Posterior vena cava (tissue), 2 donors: ENCODE results near the gene MED15. TPM values are rescaled to one million over a fixed set of nuclear protein-coding genes. Genes with fewer than 3 reads are reported as not detected.
"Not testable (repeated sequence)": the region's sequence is repeated elsewhere in the genome, so short reads cannot be mapped to it uniquely, and the experiment has no call there.

Experiments
- DNase-seq: peaks from one replicate; pipeline ENCODE4 v3.0.0-alpha.2; 2020; ENCODE audit warnings: low spot score
- intact Hi-C, 2 donors: fragments of 100-400 bp; cut with DNase I; formaldehyde crosslinking; loops; one replicate each; pipeline versions ENCODE4 v1.14.1 to v1.14.2; 2022 to 2023
- total RNA-seq, 2 donors: library from RNA; stranded (reverse); fragmentation: NEBNext Ultra II Directional; extraction: Animal tissue kit (Norgen Biotek cat#: 25700); gene quantifications; one replicate each; pipeline ENCODE4 v1.2.1, GENCODE V29; 2021
- donor health status: DM: yes; HTN: yes; CAD: no.
- donor health status: DM: yes; HTN: yes; CAD: no.

MED15 gene
- total RNA-seq, 2 donors from 2014 or later: 75.9 to 80.5 TPM

GRCh38 chr22:20584872-20585638 lies 77.6 kb downstream of the MED15 start:
- intact Hi-C loops: no loop called here
- no peak for DNase-seq

- intact Hi-C loops: no loop called here
- no peak for DNase-seq
Measured at GRCh38 chr22:20585639-20586402, 78.4 kb downstream of the MED15 start.

- no peak for DNase-seq
- intact Hi-C loops: no loop called here
Measured at GRCh38 chr22:20586403-20586745, 79.0 kb downstream of the MED15 start.

- intact Hi-C loops: no loop called here
- no peak for DNase-seq
Measured at GRCh38 chr22:20587206-20587958, 80.0 kb downstream of the MED15 start.

GRCh38 chr22:20588092-20588842 lies 80.9 kb downstream of the MED15 start:
- intact Hi-C loops: no loop called here
- no peak for DNase-seq

GRCh38 chr22:20588843-20589581 lies 81.6 kb downstream of the MED15 start:
- no peak for DNase-seq
- intact Hi-C loops: no loop called here

- intact Hi-C loops: no loop called here
- DNase-seq: no peak
Measured at GRCh38 chr22:20589614-20590476, 82.4 kb downstream of the MED15 start.

- intact Hi-C loops: no loop called here
- DNase-seq: no peak
Measured at GRCh38 chr22:20590477-20591294, 83.3 kb downstream of the MED15 start.

GRCh38 chr22:20591295-20591645 lies 83.9 kb downstream of the MED15 start:
- intact Hi-C loops: no loop called here
- DNase-seq: no peak

GRCh38 chr22:20591660-20592310 lies 84.4 kb downstream of the MED15 start:
- intact Hi-C loops: no loop called here
- no peak for DNase-seq

GRCh38 chr22:20594038-20594437 lies 86.6 kb downstream of the MED15 start:
- intact Hi-C loops, DNase-seq: not testable (repeated sequence)

- DNase-seq, intact Hi-C loops: not testable (repeated sequence)
Measured at GRCh38 chr22:20594486-20594885, 87.1 kb downstream of the MED15 start.

- no peak for DNase-seq
- intact Hi-C loops: no loop called here
Measured at GRCh38 chr22:20595461-20595860, 88.1 kb downstream of the MED15 start.

GRCh38 chr22:20599117-20599516 lies 91.7 kb downstream of the MED15 start:
- no peak for DNase-seq
- intact Hi-C loops: no loop called here

GRCh38 chr22:20600137-20600673 lies 92.8 kb downstream of the MED15 start:
- intact Hi-C loops: loop anchor here in 1 of 2 donors (10.0 kb wide), 1 partner anchor 75 kb away; no protein-coding TSS in a partner anchor
- DNase-seq: no peak

- no peak for DNase-seq
- intact Hi-C loops: loop anchor here in 1 of 2 donors (10.0 kb wide), 1 partner anchor 73 kb away; no protein-coding TSS in a partner anchor
Measured at GRCh38 chr22:20601308-20601707, 93.9 kb downstream of the MED15 start.
